NCI-H2196 (cell line): ENCODE measurements around the gene SNAPC4.
A peak's percentile ranks its signal among the peaks of the same experiment; 100 is the strongest.

Experiments used
- DNase-seq: peaks from one replicate; lab custom pipeline; 2025; ENCODE audit not compliant: unreplicated experiment; lab: John Stamatoyannopoulos, UW

SNAPC4 gene

DNA sequence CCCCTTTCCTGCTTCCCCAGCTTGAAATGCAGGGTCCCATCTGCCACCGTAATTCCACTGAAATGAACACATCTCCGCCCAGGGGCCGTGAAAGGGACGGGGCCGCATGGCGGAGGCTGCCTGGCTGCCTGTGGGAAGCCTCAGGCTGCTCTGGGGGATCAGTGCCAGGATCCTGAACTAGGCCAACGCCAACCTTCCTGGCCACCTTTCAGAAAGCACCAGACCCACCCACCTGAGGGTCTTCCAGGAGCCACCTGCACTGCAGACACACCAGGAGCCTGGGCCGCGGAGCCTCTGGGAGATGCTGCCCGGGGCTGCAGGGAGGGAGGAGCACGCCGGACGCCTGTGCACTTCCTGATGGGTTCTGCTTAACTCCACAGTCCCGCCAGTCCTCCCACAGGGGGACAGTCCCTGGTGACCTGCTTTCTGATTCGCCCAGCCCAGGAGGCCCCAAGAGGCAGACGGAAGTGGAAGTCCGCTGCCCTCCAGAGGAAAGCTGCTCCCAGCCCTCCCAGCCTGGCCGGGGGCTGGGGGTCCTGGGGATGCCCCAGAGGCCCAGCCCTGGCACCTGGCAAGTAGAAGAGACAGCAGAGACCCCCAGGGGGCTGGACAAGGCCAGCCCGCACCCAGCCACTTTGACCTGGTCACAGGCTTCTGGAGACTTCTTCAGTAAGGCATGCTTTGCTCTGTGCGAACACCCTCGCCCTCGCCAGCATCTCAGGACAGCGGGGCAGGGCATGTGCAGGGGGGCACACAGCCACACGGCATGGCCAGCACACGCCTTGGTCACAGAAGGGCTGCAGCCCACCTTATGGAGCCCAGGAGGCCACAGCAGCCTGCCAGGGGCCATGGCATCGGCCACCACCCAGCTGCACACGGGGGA lies 26.4 kb downstream of the SNAPC4 start, which contains the start of gene CARD9:
Gene CARD9, minus strand, starts transcription at position 370 of the 883 bp plus-strand sequence. CDS start 1,591 bp downstream, outside the sequence.
- no peak for DNase-seq

DNA sequence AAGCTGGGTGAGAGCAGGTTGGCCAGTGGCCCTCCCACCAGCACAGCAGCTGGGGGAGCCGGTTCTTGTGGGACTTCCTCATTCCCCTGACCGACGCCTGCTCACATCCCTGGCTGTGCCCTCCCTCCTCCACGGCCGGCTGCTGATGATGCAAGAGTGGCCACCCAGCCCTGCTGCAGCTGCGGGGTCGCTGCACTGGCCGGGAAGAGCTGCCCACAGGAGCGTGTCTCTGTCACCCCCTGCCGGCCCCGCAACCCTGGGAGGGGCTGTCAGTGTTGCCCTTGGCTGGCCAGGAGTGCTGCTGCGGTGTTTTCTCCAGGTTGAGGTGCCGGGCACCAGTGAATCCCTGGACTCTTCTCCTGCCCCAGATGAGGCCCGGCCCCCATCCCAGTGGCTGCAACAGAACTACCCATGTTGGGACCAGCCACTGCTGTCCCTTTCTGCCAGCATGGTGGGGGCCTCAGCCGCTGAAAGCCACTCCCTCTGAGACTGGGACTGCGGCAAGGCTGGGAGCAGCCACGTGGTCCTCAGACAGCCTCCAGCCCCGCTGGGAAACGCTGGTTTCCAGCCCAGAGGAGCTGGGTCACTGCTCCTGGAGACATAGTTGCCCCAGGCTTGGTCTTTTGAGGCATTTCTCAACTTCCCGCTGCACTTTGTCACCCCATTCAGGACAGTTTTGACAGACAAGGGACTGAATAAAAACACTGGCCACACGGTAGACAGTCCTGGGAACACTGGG lies 27.2 kb downstream of the SNAPC4 start:
- DNase-seq, result peak; percentile 54

DNA sequence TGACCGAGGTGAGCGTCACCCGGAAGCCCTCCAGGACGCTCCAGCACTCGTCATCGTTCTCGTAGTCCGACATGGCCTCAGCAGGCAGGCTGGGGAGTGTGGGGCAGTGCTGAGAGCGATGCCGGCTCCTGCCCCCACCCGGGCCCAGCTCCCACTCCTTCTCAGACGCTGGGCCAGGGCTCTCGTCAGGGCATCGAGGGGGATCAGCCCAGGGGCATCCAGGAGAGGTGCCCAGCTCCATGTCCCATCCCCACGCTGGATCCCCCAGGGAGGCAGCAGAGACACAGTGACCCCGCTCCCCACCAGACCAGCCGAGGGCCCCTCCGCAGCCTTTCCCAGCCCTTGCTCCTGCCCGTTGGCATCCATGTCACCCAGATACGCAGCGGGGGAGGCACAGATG lies 28.0 kb downstream of the SNAPC4 start:
- DNase-seq, result no peak

DNA sequence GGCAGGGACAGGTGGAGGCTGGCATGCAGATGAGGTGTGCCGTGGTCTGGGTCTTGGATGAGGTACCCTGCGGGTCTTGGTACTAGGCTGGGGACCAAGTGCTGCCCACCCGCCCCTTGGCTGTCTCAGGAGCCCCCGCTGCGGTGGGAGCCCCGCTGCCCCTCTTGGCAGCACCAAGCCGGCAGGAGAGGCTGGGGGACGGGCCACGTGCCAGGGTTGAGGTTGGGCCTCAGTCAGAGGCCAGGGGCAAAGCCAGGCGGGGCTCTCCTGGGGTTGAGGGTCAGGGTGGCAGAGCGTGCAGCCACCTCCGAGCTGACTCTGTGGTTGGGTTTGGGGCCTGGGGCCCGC lies 28.5 kb downstream of the SNAPC4 start:
- no peak for DNase-seq

DNA sequence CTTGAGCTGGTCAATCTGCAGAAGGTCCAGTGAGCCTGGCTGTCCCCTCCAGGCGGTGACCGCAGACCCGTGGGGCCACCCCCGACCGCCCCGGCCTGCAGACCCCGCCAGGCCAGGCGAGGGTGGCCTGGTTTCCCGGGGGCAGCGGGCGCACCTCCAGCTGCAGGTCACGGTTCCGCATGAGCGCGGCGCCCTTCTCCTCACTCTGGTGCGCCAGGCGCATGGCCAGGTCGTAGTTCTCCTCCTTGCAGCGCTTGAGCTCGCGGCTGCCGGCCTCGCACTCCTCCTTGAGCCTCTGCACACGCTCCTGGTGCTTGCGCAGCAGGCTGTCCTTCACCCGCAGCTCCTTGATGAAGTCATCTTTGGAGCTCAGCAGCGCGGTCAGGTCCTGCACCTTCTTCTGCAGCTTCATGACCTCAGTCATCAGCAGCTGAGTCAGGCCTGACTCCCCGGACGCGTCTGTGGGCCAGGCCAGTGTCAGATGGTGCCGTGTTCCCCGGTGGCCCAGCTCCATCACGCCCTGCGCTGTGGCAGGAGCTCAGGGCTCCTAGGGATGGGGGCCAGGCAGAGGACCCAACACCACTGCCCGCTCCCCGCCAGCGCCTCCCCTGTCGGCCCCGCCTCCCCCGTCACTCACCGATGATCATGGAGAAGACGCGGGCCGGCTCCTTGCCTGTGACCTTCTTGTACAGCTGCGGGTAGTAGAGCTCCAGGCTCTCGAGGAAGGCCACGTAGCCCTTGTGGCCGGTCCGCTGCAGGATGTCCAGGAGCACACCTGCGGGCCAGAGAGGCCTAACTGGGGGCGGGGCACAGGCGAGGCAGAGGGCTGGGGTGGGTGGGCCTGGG lies 29.1 kb downstream of the SNAPC4 start:
- DNase-seq, result no peak

DNA sequence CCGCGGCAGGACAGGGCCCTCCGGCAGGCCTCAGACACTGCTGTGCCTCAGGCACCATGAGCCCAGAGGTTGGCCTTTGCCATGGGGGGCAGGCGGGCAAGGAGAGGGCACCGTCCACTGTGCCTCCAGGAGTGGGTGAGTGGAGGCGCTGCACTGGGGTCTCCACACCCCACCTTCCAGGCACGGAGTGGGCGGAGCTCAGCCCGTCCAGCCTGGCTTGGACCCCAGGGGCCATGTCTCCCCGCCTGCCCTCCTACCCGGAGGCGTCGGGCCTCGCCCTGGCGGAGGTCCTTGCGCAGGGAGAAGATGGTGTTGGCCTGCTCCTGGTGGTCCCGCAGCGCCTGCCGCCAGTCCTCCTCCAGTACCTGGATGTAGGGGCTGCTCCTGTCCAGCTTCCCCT lies 29.9 kb downstream of the SNAPC4 start:
- DNase-seq, result no peak

DNA sequence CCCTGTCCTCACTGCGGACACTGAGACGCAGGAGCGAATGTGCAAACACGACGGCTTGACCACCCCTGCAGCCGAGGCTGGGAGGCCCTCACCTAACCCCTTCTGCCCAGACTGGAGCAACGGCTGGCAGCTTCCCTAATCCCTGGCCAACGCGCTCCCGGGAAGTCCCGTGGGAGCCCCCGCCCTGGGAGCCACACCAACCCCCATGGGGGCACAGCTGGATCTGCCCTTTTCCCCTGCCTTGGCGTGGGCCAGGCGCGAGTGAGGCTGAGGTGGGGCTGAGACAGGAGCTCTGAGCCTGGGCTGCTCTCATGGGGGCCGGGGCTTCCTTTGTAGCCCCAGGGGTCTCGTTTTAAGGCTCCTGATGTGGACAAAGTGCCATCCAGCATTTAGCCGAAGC lies 31.8 kb downstream of the SNAPC4 start:
- no peak for DNase-seq

DNA sequence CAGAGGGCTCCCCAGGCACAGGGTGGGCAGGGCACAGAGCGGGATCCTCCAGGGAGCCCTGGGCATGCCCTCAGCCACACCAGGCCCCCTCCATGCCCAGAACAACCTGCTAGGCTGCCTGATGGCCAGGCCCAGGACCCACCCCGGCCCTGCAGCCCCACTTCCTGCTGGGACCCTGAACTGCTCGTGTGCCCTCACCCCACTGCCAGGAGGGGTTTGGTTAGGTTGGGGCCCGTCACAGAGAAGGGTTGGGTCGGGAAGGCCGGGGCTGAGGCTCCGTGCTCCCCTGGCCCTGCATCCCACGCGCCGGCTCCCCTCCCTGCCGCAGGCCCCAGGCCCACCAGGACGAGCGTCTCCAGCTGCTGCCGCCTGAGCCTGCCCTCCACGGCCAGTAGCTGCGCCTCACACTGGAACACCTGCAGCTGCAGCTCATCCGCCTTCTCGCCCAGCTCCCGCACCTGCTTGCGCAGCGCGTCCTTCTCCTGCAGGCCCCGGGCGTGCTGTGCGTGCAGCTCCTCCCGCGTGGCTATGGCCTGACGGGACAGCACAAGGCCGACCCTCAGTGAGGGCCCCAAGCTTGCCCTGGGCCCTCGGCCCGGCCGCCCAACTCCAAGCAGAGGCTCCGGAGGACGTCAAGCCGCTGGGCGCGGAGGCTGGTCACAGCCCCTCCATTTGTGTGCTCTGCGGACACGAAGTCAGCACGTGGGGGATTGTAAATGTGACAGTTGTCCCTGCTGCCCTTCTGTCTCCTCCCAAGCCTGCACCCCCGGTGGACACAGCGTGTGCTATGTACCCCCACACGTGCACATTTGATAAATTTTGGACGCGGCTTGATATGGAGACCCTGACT lies 32.4 kb downstream of the SNAPC4 start:
- no peak for DNase-seq

DNA sequence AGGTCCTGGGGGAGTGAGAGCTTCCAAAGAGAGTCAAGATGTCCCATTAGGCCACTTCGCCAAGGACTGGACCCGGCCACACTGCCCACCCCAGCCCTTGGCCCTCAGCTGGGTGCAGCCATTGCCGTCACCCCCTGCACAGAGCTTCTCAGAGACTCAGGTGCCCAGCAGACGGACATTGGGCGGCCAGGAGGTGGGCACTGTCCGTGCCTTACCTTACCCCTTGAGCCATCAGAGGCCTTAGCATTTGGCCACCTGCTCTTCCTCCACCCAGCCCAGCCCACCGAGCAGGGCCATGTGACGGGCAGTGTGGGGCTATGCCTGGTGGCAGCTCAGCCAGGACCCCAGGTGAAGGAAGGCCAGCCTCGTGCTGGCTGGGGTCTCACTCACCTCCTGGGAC lies 33.1 kb downstream of the SNAPC4 start:
- no peak for DNase-seq

DNA sequence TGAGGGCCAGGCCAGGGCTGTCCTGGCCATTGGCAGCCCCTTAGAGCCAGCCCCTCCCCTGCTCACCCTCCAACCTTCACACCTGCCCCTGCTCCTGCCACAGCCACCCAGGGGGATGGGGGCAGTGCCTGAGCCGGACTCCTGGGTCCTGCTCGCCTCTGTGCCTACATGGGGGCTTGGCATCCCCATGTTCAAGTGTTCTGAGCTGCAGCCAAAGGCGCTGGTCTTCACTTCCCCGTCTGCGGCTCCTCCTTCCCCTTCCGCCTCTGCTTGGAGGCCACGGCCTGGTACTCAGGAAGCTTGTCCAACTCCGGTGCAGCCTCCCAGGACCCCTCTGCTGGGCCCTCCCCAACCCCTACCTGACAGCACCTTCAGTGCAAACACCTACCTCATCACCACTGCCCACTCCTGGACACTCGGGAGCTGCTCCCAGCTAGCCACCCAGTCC lies 34.2 kb downstream of the SNAPC4 start:
- no peak for DNase-seq

DNA sequence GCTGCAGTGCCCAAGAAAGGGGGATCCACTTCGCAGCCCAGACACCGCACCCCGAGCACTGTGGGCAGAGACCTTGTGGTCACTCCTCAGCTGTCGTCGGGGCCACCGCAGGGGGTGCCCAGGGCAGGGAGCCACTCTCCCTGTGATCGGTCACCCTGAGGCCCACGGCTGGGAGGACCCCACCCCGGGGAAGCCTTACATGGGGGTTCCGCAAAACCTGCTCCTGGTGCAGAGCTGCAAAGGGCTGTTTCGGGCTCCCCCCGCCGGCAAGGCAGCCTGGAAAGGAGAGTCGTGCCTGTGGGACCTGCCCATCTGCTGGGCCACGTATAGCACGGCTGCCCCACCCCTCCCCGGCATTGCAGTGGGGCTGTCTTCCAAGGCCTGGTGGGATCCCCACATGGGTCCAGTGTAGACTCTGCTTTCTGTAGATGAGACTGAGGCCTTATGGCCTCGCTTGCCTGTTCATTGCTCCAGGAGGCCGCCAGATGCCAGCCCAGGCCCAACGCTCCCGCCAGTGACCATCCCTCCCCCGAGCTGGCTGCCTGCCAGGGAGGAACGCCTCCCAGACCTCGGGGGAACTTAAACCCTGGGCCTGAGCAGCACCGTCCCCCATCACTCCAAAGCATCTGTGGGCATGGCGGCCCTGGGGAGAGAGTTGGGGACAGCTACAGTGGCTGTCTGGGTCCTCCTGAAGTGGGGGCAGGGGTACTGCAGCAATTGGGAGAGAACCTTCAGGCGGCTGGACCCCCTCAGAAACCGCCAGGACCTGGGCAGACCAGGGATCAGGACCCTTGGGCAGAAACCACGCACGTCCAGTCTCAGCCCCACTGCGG lies 34.8 kb downstream of the SNAPC4 start:
- no peak for DNase-seq

DNA sequence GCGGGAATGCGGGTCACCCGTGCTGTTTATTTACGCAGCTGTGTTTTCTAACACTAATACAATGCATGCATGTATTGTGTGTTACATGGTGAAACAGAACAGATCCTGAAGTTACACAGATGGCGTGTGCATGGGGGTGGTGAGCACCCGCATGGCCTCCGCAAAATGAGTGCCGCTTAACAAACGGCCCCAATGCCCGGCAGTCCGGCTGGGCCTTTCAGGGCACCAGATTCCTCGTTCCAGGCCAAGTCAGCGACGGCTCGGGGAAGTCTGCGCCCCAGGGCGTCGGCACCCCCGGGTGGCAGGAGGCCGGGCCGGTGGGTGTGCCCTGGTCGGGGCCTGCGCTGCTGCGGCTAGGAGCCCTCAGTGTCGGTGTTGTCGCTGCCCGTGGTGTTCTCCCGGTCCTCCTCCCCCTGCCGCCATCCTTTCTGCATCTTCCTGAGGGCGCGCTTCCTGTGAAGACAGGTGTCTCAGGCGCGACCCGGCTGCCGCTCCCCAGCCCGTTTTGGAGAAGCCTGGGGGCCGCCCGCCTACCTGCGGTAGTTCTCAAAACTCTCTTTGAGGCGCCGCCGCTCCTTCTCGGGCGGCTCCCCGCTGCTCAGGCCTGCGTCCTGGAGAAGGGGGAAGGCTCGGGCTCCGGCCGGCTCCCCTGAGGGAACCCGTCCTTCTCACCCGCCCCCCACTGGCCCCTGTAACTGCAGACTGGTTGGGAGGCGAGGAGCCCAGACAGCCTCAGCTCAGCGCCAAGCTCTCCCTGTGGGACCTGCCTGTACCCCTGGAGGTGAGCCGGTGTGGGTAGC lies 35.8 kb downstream of the SNAPC4 start:
- no peak for DNase-seq

DNA sequence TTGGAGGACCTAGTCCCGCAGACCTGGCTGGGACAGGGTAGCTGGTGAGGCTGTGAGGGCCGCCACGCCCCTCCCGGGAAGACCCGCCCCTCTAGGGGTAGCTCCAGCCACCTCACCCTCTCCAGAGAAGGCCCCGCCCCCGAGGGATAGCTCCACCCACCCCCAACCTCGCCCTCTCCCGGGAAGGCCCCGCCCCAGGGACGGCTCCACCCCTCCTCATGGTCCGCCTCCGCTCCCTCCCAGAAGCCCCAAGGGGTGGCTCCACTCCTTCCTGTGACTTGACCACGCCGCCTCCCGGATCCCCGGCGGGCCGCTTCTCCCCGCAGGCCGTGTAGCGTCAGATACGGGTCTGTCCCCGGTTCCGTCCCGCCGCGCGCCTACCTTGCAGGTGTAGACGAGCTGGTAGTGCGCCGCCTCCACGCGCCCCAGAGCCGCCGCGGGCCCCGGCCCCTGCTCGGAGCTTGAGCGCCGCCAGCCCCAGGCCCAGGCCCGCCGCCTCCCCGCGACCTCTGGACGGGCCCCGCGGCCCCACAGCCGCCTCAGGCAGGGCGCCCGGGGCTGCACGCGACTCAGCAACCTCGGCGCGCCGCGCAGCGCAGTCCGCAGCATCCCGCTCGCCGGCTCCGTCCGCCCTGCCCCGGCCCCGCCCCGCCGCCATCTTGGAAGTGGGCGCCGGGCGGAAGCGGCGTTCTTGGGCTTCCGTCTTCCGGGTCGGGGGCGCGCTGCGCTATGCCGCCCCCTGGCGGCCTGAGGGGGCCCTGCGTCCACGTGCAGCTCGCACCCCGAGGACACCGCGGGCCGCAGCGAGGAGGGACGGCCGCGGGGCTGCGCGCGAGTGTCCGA lies 36.6 kb downstream of the SNAPC4 start, which contains the start of gene DNLZ:
Gene DNLZ, minus strand, starts transcription at position 639 of the 843 bp plus-strand sequence. Its CDS starts 30 bp downstream, at position 609.
- peak; percentile 94 for DNase-seq

DNA sequence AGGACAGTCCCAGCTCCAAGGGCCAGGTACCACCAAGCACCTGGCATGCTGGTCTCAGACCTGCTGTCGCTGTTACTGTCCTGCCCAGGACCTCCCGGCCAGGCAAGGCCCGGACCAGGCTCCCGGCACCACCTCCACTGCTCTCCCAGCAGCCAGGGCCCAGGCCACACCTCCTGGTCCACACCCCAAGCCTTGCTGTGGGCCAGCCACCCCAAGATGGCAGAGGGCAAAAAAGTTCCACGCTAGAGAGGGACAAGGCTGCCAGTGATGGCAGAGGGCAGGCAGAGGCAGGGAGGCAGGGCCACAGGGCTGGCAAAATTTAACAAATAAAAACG lies 37.6 kb downstream of the SNAPC4 start:
- DNase-seq, result no peak

DNA sequence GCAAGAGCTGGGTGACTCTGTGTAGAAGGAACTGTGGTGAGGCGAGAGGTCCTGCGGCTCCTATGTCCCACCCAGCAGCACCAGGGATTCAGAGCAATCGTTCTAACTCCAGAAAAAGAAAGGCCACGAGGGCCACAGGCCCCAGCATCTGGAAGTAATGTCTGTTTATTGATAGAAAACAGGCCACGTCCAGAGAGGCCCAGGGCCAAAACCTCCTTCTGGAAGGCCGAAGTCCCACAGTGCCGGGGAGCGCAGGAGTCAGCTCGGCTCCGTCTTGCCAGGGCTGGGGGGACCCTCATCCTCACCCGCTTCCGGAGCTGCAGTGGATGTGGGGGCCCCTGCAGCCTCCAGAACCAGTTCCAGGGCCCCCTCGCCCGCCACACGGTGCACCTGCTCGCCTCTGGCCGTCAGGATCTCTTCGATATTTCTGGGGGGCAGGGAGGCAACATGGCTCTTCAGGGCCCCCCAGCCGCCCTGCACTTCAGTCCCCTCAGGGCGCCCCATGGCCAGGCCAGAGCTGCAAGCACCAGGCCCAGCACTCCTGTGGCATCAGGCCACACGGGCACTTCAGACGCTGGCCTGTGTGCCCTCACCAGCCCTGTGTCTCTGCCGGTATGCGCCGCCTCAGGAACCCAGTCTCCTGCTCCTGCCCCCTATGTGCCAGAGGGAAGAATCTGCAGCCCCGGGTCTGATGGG lies 38.1 kb downstream of the SNAPC4 start:
- DNase-seq, result no peak

DNA sequence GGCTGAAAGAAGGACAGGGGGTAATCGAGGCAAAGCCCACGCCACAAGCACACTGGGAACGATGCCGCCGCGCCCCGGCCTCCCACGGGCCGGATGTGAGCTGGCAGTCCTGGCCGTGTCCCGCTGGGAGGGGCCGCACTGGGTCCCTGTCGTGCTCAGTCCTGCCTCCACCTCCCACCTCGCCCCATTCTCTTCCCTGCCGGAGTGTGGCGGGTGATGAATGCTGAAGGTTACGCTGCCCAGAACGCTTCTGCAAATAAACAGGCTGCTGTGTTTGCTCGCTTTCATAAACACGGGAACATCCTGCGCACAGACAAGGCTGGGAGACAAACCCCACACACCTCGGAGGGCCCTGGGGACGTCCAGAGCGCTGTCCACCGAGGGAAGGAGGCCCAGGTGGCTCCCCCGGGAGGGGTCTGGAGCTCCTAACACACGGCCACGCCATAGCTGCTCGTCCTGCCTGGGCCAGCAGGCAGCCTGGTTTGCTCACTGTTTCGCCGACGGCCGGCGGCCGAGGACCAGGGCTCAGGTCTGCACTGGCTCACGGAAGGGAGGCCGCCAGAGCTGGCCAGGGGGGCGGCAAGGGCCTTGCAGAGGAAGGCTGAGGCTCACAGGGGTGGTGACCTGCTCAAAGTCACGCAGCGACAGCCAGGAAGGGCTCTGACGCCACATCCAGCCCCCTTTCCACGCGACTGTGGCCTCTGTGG lies 38.8 kb downstream of the SNAPC4 start:
- no peak for DNase-seq
